Smooth muscle cell (in vitro differentiated cells): ENCODE measurements around the gene PLAAT1. TPM values are rescaled to one million over a fixed set of nuclear protein-coding genes. Genes with fewer than 3 reads are reported as not detected.

ENCODE experiments used
- DNase-seq: peaks from one replicate; lab custom pipeline; 2025; ENCODE audit not compliant: unreplicated experiment; lab: John Stamatoyannopoulos, UW
- H2AFZ ChIP-seq: fragments of 200-600 bp; sonication (generic); 2 replicates; pipeline ENCODE4 v1.6.0; 2016; ENCODE audit warnings: antibody characterized with exemption, low read depth, mild to moderate bottlenecking
- H3F3A ChIP-seq: fragments of 200-600 bp; sonication (generic); 2 replicates; pipeline ENCODE4 v1.6.0; 2017; ENCODE audit warnings: antibody characterized with exemption, low read depth
- H3K27ac ChIP-seq: fragments of 200-600 bp; sonication (generic); 2 replicates; pipeline ENCODE4 v1.5.1; 2016; ENCODE audit warnings: low read depth, mild to moderate bottlenecking
- H3K27me3 ChIP-seq: fragments of 200-600 bp; sonication (generic); 2 replicates; pipeline ENCODE4 v1.6.1; 2016; ENCODE audit warnings: low read depth, mild to moderate bottlenecking
- H3K36me3 ChIP-seq: fragments of 200-600 bp; sonication (generic); 2 replicates; pipeline ENCODE4 v1.5.1; 2016; ENCODE audit warnings: low read depth
- H3K4me1 ChIP-seq: fragments of 200-600 bp; sonication (generic); 2 replicates; pipeline ENCODE4 v1.5.1; 2016; ENCODE audit warnings: low read depth
- H3K4me2 ChIP-seq: fragments of 200-600 bp; sonication (generic); 2 replicates; pipeline ENCODE4 v1.6.0; 2016; ENCODE audit warnings: mild to moderate bottlenecking
- H3K4me3 ChIP-seq: fragments of 200-600 bp; sonication (generic); 2 replicates; pipeline ENCODE4 v1.5.1; 2016; ENCODE audit warnings: mild to moderate bottlenecking
- H3K79me2 ChIP-seq: fragments of 200-600 bp; sonication (generic); 2 replicates; pipeline ENCODE4 v1.6.0; 2016; ENCODE audit warnings: low read depth, mild to moderate bottlenecking
- H3K9ac ChIP-seq: fragments of 200-600 bp; sonication (generic); 2 replicates; pipeline ENCODE4 v1.6.0; 2016; ENCODE audit warnings: low read depth
- H3K9me3 ChIP-seq: fragments of 200-600 bp; sonication (generic); replicated peaks from 2 replicates; pipeline ENCODE4 v1.5.1; 2016; ENCODE audit warnings: low read depth
- H4K20me1 ChIP-seq: fragments of 200-600 bp; sonication (generic); 2 replicates; pipeline ENCODE4 v1.6.0; 2016; ENCODE audit warnings: low read depth
- WGBS: methylation state at CpG from one replicate; pipeline ENCODE4 v1.1.7; 2016; ENCODE audit warnings: low lambda C conversion rate; 5-methylcytosine and 5-hydroxymethylcytosine counted together
- polyA plus RNA-seq: library from polyadenylated mRNA; unstranded; fragments of >200 nt; fragmentation: Nextera tagmentation; extraction: Ambion mirVana; gene quantifications from 2 replicates; pipeline ENCODE4 v1.2.1, GENCODE V29; 2016
- total RNA-seq: library from RNA; depleted of rRNA; stranded (reverse); fragments of >200 nt; gene quantifications from 2 replicates; pipeline ENCODE4 v1.2.3, GENCODE V29; 2014
- TF ChIP-seq, protein P1 (sequence below): fragments of 200-600 bp; sonication (generic); IDR thresholded peaks from 2 replicates; pipeline ENCODE4 v1.5.1; 2017; ENCODE audit warnings: borderline replicate concordance, mild to moderate bottlenecking, antibody characterized with exemption; ENCODE audit not compliant: insufficient read depth, poor library complexity, severe bottlenecking

PLAAT1 gene
- total and polyA plus RNA-seq, 2 experiments from 2014 or later, result 2.1 to 3.3 TPM

DNA sequence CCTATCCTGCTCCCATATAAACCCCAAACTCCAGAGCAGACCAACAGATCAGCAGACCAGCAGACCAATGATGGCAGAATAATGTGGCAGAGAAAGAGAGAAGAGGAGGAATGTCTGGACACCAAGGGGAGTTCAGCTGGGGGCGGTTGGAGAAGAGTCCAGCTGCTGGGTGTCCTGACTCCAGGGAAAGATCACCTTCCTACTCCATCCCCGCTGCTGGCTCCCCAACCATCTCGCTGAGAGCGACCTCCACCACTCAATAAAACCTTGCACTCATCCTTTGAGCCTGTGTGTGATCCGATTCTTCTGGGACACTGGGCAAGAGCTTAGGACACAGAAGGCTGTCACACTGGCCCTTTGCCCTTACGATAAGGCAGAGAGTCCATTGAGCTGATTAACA, 12.8 kb upstream of the PLAAT1 start:
- Histone ChIP-seq H2AFZ (no peak overlapping the region), H3K4me2 (no peak overlapping the region), H3K4me1 (peaks cover 27% of the 10 kb centered on the region), H3K4me3 (no peak overlapping the region), H3F3A (no peaks in the 10 kb centered on the region), H3K79me2 (no peaks in the 10 kb centered on the region), H3K36me3 (no peaks in the 10 kb centered on the region), H3K9me3 (no peaks in the 10 kb centered on the region), H3K27ac (no peak overlapping the region), H4K20me1 (no peaks in the 10 kb centered on the region), H3K27me3 (no peaks in the 10 kb centered on the region), H3K9ac (no peak overlapping the region)
- TF ChIP-seq, protein P1, sequence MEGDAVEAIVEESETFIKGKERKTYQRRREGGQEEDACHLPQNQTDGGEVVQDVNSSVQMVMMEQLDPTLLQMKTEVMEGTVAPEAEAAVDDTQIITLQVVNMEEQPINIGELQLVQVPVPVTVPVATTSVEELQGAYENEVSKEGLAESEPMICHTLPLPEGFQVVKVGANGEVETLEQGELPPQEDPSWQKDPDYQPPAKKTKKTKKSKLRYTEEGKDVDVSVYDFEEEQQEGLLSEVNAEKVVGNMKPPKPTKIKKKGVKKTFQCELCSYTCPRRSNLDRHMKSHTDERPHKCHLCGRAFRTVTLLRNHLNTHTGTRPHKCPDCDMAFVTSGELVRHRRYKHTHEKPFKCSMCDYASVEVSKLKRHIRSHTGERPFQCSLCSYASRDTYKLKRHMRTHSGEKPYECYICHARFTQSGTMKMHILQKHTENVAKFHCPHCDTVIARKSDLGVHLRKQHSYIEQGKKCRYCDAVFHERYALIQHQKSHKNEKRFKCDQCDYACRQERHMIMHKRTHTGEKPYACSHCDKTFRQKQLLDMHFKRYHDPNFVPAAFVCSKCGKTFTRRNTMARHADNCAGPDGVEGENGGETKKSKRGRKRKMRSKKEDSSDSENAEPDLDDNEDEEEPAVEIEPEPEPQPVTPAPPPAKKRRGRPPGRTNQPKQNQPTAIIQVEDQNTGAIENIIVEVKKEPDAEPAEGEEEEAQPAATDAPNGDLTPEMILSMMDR, result no peak
- no peak for DNase-seq
- WGBS, result 93% methylated on average over 6 of the region's 6 CpGs

DNA sequence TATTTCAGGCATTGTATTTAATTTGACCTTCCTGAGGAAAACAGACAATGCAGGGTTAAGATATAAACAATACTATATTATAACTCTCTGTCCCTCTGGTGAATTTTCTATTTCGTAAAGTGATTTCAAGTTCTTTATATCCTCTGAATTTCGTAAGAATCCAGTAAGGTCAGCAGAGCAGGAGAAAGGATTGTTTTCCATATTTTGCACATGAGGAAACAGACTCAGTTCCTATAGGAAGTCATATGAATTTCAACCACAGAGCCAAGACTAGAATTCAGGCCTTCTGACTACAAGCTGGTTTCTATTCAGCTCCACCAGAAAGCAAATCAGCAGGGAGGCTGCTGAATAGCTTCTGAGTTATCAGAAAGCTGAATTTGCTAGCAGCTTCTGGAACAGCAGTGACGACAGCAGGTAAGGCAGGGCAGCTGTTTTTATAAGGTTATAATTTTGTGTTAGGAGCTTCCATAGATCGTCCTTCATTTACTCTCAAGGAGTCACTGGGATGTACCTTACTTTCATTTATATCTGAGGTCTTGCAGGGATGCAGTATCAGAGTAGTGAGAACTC, 11.1 kb upstream of the PLAAT1 start:
- TF ChIP-seq, protein P1, result no peak
- 90% methylated on average over 4 of the region's 4 CpGs for WGBS
- H3F3A ChIP-seq, result no peaks in the 10 kb centered on the region

DNA sequence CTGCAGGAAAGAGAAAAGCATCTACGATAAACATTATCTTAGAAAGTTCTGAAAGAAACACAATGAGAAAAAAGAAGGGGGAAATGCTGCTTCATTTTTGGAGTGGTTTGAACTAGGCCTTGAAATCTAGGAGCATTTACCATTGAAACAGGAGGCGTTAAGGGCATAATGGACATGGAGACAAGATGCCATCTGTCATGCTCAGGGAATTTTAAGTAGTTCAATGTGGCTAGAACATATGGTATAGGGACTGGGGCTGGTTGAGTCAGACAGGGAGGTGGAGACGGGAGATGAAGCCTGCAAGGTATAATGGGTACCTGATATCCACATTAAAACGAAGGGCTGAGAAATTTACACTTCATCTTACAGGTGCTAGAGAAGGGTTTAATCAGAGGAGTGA, 10.4 kb upstream of the PLAAT1 start:
- DNase-seq, result no peak
- H2AFZ ChIP-seq, result no peak overlapping the region
- 78% methylated on average over 4 of the region's 4 CpGs for WGBS

More for the DNA sequence above, 11.1 kb upstream of the PLAAT1 start:
- no peaks in the 10 kb centered on the region for H3K79me2 ChIP-seq
- no peaks in the 10 kb centered on the region for H4K20me1 ChIP-seq
- H3K27me3 ChIP-seq, result no peaks in the 10 kb centered on the region
- no peak overlapping the region for H3K4me3 ChIP-seq
- H2AFZ ChIP-seq, result no peak overlapping the region
- peaks cover 27% of the 10 kb centered on the region for H3K4me1 ChIP-seq
- H3K9ac ChIP-seq, result no peak overlapping the region
- H3K9me3 ChIP-seq, result no peaks in the 10 kb centered on the region
- H3K36me3 ChIP-seq, result no peaks in the 10 kb centered on the region
- no peak overlapping the region for H3K4me2 ChIP-seq
- DNase-seq, result no peak
- no peak overlapping the region for H3K27ac ChIP-seq

More for the DNA sequence above, 10.4 kb upstream of the PLAAT1 start:
- TF ChIP-seq, protein P1, result no peak
- no peaks in the 10 kb centered on the region for H3K79me2 ChIP-seq
- H3F3A ChIP-seq, result no peaks in the 10 kb centered on the region
- H3K4me3 ChIP-seq, result no peak overlapping the region
- no peaks in the 10 kb centered on the region for H3K9me3 ChIP-seq
- no peak overlapping the region for H3K27ac ChIP-seq
- H3K9ac ChIP-seq, result no peak overlapping the region
- H3K36me3 ChIP-seq, result no peaks in the 10 kb centered on the region
- no peaks in the 10 kb centered on the region for H4K20me1 ChIP-seq
- H3K4me1 ChIP-seq, result peaks cover 23% of the 10 kb centered on the region
- no peaks in the 10 kb centered on the region for H3K27me3 ChIP-seq
- H3K4me2 ChIP-seq, result no peak overlapping the region
